IMR-90 (cell line): ENCODE data around the gene PDILT. TPM values are rescaled to one million over a fixed set of nuclear protein-coding genes. Genes with fewer than 3 reads are reported as not detected.

Experiments
- ATAC-seq: fragments of 200-7000 bp; cut with Tn5 transposase; 2 replicates; pipeline ENCODE4 v1.9.1; 2020; ENCODE audit warnings: low read depth, mild to moderate bottlenecking, moderate library complexity
- BruUV-seq: library from RNA; stranded (reverse); fragments of 400-500 nt; replicated peaks from 2 replicates; lab custom pipeline; 2021; lab: Mats Ljungman, UMichigan
- CTCF ChIA-PET: fragments of 300-600 bp; formaldehyde crosslinking; extraction: SDS; loops from one replicate; lab custom pipeline; 2021; ENCODE audit warnings: antibody characterized with exemption; lab: Yijun Ruan, JAX
- POLR2A ChIA-PET: fragments of 300-600 bp; sonication (Branson Sonifier 250); formaldehyde crosslinking; loops from one replicate; lab custom pipeline; 2022; ENCODE audit warnings: antibody characterized with exemption; ENCODE audit not compliant: unreplicated experiment; lab: Charles Lee
- DNase-seq: peaks from one replicate; pipeline ENCODE4 v3.0.0; 2013
- H2AFZ ChIP-seq: replicated peaks from 2 replicates; pipeline ENCODE3; 2013; ENCODE audit warnings: low read length, mild to moderate bottlenecking; ENCODE audit not compliant: poor library complexity
- H2AK5ac ChIP-seq: 2 replicates; pipeline ENCODE4 v1.6.1; 2013; ENCODE audit warnings: low read depth, low read length, inconsistent platforms
- H2AK9ac ChIP-seq: replicated peaks from 2 replicates; pipeline ENCODE3; 2013; ENCODE audit warnings: mild to moderate bottlenecking, low read depth, low read length, moderate library complexity; ENCODE audit not compliant: poor library complexity
- H2BK120ac ChIP-seq: 2 replicates; pipeline ENCODE4 v1.6.1; 2013; ENCODE audit warnings: low read depth, low read length, inconsistent platforms
- H2BK15ac ChIP-seq: 3 replicates; pipeline ENCODE4 v1.6.1; 2013; ENCODE audit warnings: low read depth, low read length, inconsistent platforms
- H2BK20ac ChIP-seq: 2 replicates; pipeline ENCODE4 v1.6.1; 2013; ENCODE audit warnings: low read depth, mild to moderate bottlenecking, inconsistent platforms, low read length, moderate library complexity
- H2BK5ac ChIP-seq: 2 replicates; pipeline ENCODE4 v1.6.1; 2013; ENCODE audit warnings: mild to moderate bottlenecking, low read depth, low read length, inconsistent platforms; ENCODE audit not compliant: poor library complexity, severe bottlenecking
- H3K14ac ChIP-seq: replicated peaks from 2 replicates; pipeline ENCODE4 v1.6.1; 2013; ENCODE audit warnings: low read depth, low read length, inconsistent platforms
- H3K18ac ChIP-seq: 2 replicates; pipeline ENCODE4 v1.6.1; 2013; ENCODE audit warnings: low read depth, low read length, control low read depth
- H3K23ac ChIP-seq: 2 replicates; pipeline ENCODE4 v1.6.1; 2013; ENCODE audit warnings: low read depth, low read length, inconsistent platforms
- H3K27ac ChIP-seq: 2 replicates; pipeline ENCODE4 v1.5.1; 2013; ENCODE audit warnings: mild to moderate bottlenecking, control low read depth, low read length; ENCODE audit not compliant: insufficient read depth
- H3K27me3 ChIP-seq: 2 replicates; pipeline ENCODE4 v1.6.1; 2013; ENCODE audit warnings: low read length; ENCODE audit not compliant: control insufficient read depth, insufficient read depth
- H3K36me3 ChIP-seq: 2 replicates; pipeline ENCODE4 v1.6.1; 2013; ENCODE audit warnings: low read length, mixed read lengths; ENCODE audit not compliant: control insufficient read depth, insufficient read depth
- H3K4ac ChIP-seq: 2 replicates; pipeline ENCODE4 v1.6.1; 2013; ENCODE audit warnings: low read depth, low read length, inconsistent platforms
- H3K4me1 ChIP-seq: 2 replicates; pipeline ENCODE4 v1.6.1; 2013; ENCODE audit warnings: low read length, mixed read lengths; ENCODE audit not compliant: control insufficient read depth, insufficient read depth
- H3K4me2 ChIP-seq: 2 replicates; pipeline ENCODE4 v1.6.1; 2013; ENCODE audit warnings: low read depth, mild to moderate bottlenecking, control low read depth, low read length, moderate library complexity
- H3K4me3 ChIP-seq: 2 replicates; pipeline ENCODE4 v1.5.1; 2013; ENCODE audit warnings: low read depth, mild to moderate bottlenecking, control low read depth, low read length, moderate library complexity; ENCODE audit not compliant: insufficient read depth
- H3K56ac ChIP-seq: 2 replicates; pipeline ENCODE4 v1.6.1; 2013; ENCODE audit warnings: low read length, inconsistent platforms; ENCODE audit not compliant: insufficient read depth; ENCODE audit errors: extremely low read depth
- H3K79me1 ChIP-seq, 2 experiments: 2 replicates each; pipeline ENCODE4 v1.6.1; 2013; ENCODE audit warnings: low read length in 2 of 2, inconsistent platforms in 1 of 2, low read depth in 1 of 2
- H3K9ac ChIP-seq: 2 replicates; pipeline ENCODE4 v1.6.1; 2013; ENCODE audit warnings: low read depth, low read length, control low read depth
- H3K9me1 ChIP-seq: 2 replicates; pipeline ENCODE4 v1.6.1; 2013; ENCODE audit warnings: low read length, inconsistent platforms; ENCODE audit not compliant: insufficient read depth
- H3K9me3 ChIP-seq: 2 replicates; pipeline ENCODE4 v1.6.1; 2013; ENCODE audit warnings: low read length; ENCODE audit not compliant: control insufficient read depth, insufficient read depth
- H4K20me1 ChIP-seq: 2 replicates; pipeline ENCODE4 v1.6.1; 2013; ENCODE audit warnings: low read length, inconsistent platforms; ENCODE audit not compliant: insufficient read depth
- H4K5ac ChIP-seq: 2 replicates; pipeline ENCODE4 v1.6.1; 2013; ENCODE audit warnings: mild to moderate bottlenecking, low read depth, low read length, control low read depth
- H4K8ac ChIP-seq, 2 experiments: 2 replicates each; pipeline ENCODE4 v1.6.1; 2013; ENCODE audit warnings: low read depth in 2 of 2, low read length in 2 of 2, control low read depth in 1 of 2, inconsistent platforms in 1 of 2
- H4K91ac ChIP-seq: 2 replicates; pipeline ENCODE4 v1.6.1; 2013; ENCODE audit warnings: low read depth, low read length, inconsistent platforms; ENCODE audit not compliant: insufficient read depth
- CEBPB ChIP-seq: IDR thresholded peaks from 2 replicates; pipeline ENCODE4 v1.6.1; 2012; ENCODE audit warnings: low read depth, low read length, improper control_type of control experiment
- ELK1 ChIP-seq: fragments of 150-350 bp; IDR thresholded peaks from 2 replicates; pipeline ENCODE4 v1.6.1; 2016; ENCODE audit warnings: low read depth, mild to moderate bottlenecking, low read length, moderate library complexity, borderline replicate concordance
- FOS ChIP-seq: fragments of 150-350 bp; IDR thresholded peaks from 2 replicates; pipeline ENCODE4 v1.6.1; 2016; ENCODE audit warnings: low read depth, low read length
- MAZ ChIP-seq: IDR thresholded peaks from 2 replicates; pipeline ENCODE4 v1.6.1; 2012; ENCODE audit warnings: low read depth, mild to moderate bottlenecking, low read length, improper control_type of control experiment, moderate library complexity, borderline replicate concordance
- MXI1 ChIP-seq: IDR thresholded peaks from 2 replicates; pipeline ENCODE4 v1.6.1; 2012; ENCODE audit warnings: low read depth, mild to moderate bottlenecking, low read length, moderate library complexity, borderline replicate concordance
- NFE2L2 ChIP-seq: fragments of 150-350 bp; IDR thresholded peaks from 2 replicates; pipeline ENCODE4 v1.6.1; 2016; ENCODE audit warnings: low read depth, mild to moderate bottlenecking, low read length
- RAD21 ChIP-seq: IDR thresholded peaks from 2 replicates; pipeline ENCODE4 v1.6.1; 2012; ENCODE audit warnings: low read length, improper control_type of control experiment
- RCOR1 ChIP-seq: IDR thresholded peaks from 2 replicates; pipeline ENCODE4 v1.6.1; 2012; ENCODE audit warnings: mild to moderate bottlenecking, low read length, improper control_type of control experiment; ENCODE audit not compliant: insufficient replicate concordance
- USF2 ChIP-seq: fragments of 150-350 bp; IDR thresholded peaks from 2 replicates; pipeline ENCODE4 v1.6.1; 2017; ENCODE audit warnings: mild to moderate bottlenecking, antibody characterized with exemption, low read length, low read depth
- WGBS, 2 experiments: methylation state at CpG; one replicate each; pipeline versions ENCODE4 v1.1.5 to v1.1.7; 2013; ENCODE audit warnings: missing lambda C conversion rate in 2 of 2; ENCODE audit not compliant: insufficient read length in 1 of 2; ENCODE audit errors: extremely low coverage in 2 of 2; 5-methylcytosine and 5-hydroxymethylcytosine counted together
- dilution Hi-C: fragments of 300-500 bp; cut with HindIII; formaldehyde crosslinking; loops from one replicate; pipeline ENCODE4 v1.14.3; 2018; ENCODE audit warnings: low sequenced_read_pairs; ENCODE audit not compliant: unreplicated experiment
- in situ Hi-C: fragments of 300-500 bp; cut with MboI; formaldehyde crosslinking; loops from 3 replicates; pipeline ENCODE4 v1.14.3; 2019; ENCODE audit warnings: low sequenced_read_pairs, inconsistent platforms, mixed read lengths
- intact Hi-C: fragments of 100-400 bp; cut with micrococcal nuclease; formaldehyde crosslinking; loops from 2 replicates; pipeline ENCODE4 v1.10.0; 2022
- polyA plus RNA-seq, 3 experiments: library from polyadenylated mRNA; depleted of rRNA; stranded (reverse); fragments of >200 nt; gene quantifications; 2 replicates each; pipeline ENCODE4 v1.2.3, GENCODE V29; 2012; ENCODE audit warnings: low replicate concordance in 1 of 3
- total RNA-seq: library from RNA; depleted of rRNA; stranded (reverse); fragments of >200 nt; gene quantifications from 2 replicates; pipeline ENCODE4 v1.2.3, GENCODE V29; 2012

The PDILT gene
- total and polyA plus RNA-seq, 2 of the 4 experiments (the other 2 are of a cell fraction): not detected

GRCh38 chr16:20348365-20349185, 56.0 kb downstream of the PDILT start:
- no peaks in the 10 kb centered on the region for H3K27me3 ChIP-seq
- H3K79me1 ChIP-seq: no peaks in the 10 kb centered on the region
- no peak for DNase-seq
- no TSS peak for BruUV-seq
- H3K56ac ChIP-seq: no peak overlapping the region
- no peaks in the 10 kb centered on the region for H3K9me1 ChIP-seq
- no peak overlapping the region for H3K27ac ChIP-seq
- H3K4me3 ChIP-seq: no peak overlapping the region
- no peak overlapping the region for H3K14ac ChIP-seq
- no peak overlapping the region for H3K4me2 ChIP-seq
- intact Hi-C loops (no loop called here), in situ Hi-C loops (loop anchor here (25.0 kb wide), 1 partner anchor 186 kb away; no protein-coding TSS in a partner anchor), dilution Hi-C loops (no loop called here)
- no peaks in the 10 kb centered on the region for H3K4me1 ChIP-seq
- no peaks in the 10 kb centered on the region for H3K36me3 ChIP-seq
- H2AK5ac ChIP-seq: no peak overlapping the region
- H3K18ac ChIP-seq: no peak overlapping the region
- no peak overlapping the region for H4K5ac ChIP-seq
- no peak overlapping the region for H3K4ac ChIP-seq
- H2AFZ ChIP-seq: no peak overlapping the region
- 26% methylated on average over 42 of the region's 77 CpGs; no CpG with 5 or more reads in 1 of the 2 experiments for WGBS, 2 experiments
- no peak overlapping the region for H2BK5ac ChIP-seq
- H4K8ac ChIP-seq: no peak overlapping the region
- H3K9ac ChIP-seq: no peak overlapping the region
- H2BK20ac ChIP-seq: no peak overlapping the region
- no peak for TF ChIP-seq CEBPB
- no peak for TF ChIP-seq NFE2L2
- no peak for TF ChIP-seq ELK1
- TF ChIP-seq USF2: no peak
- TF ChIP-seq MXI1: no peak
- no peak for TF ChIP-seq RAD21
- TF ChIP-seq RCOR1: no peak
- TF ChIP-seq MAZ: no peak
- no peak for TF ChIP-seq FOS
- no peaks in the 10 kb centered on the region for H4K20me1 ChIP-seq
- ChIA-PET CTCF (no interaction called here), POLR2A (no interaction called here)
- H2BK120ac ChIP-seq: no peak overlapping the region
- no peak overlapping the region for H2AK9ac ChIP-seq
- H2BK15ac ChIP-seq: no peak overlapping the region
- no peak for ATAC-seq
- no peak overlapping the region for H3K23ac ChIP-seq
- H4K91ac ChIP-seq: no peak overlapping the region
- peaks cover 13% of the 10 kb centered on the region; the same call in 1 of the 2 replicates for H3K9me3 ChIP-seq
